ENCODE results near the gene CYBA.

DNA sequence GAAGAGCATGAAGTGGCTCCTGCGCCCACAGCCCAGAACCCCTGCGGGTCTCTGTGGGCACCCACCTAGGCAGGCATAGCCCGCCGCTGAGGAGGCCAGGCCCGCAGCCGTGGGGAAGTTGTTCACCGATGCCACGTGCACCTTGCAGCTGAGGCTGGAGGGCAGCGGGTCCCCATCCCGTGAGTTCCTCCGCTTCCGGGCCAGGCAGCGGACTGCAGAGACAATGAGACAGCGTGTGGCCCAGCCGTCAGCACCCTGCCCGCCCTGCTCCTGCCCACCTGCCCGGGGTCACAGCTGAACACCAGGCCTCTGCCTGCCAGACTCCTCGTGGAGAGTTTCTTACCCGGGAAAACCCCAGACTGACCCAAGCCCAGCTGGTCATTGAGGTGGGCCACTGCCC lies 6.5 kb upstream of the CYBA start:
- TF ChIP-seq, protein P1, sequence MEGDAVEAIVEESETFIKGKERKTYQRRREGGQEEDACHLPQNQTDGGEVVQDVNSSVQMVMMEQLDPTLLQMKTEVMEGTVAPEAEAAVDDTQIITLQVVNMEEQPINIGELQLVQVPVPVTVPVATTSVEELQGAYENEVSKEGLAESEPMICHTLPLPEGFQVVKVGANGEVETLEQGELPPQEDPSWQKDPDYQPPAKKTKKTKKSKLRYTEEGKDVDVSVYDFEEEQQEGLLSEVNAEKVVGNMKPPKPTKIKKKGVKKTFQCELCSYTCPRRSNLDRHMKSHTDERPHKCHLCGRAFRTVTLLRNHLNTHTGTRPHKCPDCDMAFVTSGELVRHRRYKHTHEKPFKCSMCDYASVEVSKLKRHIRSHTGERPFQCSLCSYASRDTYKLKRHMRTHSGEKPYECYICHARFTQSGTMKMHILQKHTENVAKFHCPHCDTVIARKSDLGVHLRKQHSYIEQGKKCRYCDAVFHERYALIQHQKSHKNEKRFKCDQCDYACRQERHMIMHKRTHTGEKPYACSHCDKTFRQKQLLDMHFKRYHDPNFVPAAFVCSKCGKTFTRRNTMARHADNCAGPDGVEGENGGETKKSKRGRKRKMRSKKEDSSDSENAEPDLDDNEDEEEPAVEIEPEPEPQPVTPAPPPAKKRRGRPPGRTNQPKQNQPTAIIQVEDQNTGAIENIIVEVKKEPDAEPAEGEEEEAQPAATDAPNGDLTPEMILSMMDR (IDR thresholded peaks at IDR 0.05 in 2 of 3, conservative IDR thresholded peaks at IDR 0.05 in 1 of 3; ENCODE audit: control insufficient read depth in 2 of 3, extremely low read depth in 1 of 3, insufficient read depth in 1 of 3, low read depth in 3 of 3, low read length in 3 of 3), result no peak
- TF ChIP-seq RAD21 (IDR thresholded peaks at IDR 0.05; ENCODE audit: insufficient read depth, low read depth, low read length), result no peak
- TF ChIP-seq POLR2A (IDR thresholded peaks at IDR 0.05; ENCODE audit: low read depth, low read length), result no peak
- TF ChIP-seq EP300 (IDR thresholded peaks at IDR 0.05; ENCODE audit: borderline replicate concordance in 1 of 2, control insufficient read depth in 1 of 2, low read depth in 2 of 2, low read length in 2 of 2), result no peak
- TF ChIP-seq TBL1XR1 (IDR thresholded peaks at IDR 0.05; ENCODE audit: low read depth, low read length), result no peak
- TF ChIP-seq, protein P2, sequence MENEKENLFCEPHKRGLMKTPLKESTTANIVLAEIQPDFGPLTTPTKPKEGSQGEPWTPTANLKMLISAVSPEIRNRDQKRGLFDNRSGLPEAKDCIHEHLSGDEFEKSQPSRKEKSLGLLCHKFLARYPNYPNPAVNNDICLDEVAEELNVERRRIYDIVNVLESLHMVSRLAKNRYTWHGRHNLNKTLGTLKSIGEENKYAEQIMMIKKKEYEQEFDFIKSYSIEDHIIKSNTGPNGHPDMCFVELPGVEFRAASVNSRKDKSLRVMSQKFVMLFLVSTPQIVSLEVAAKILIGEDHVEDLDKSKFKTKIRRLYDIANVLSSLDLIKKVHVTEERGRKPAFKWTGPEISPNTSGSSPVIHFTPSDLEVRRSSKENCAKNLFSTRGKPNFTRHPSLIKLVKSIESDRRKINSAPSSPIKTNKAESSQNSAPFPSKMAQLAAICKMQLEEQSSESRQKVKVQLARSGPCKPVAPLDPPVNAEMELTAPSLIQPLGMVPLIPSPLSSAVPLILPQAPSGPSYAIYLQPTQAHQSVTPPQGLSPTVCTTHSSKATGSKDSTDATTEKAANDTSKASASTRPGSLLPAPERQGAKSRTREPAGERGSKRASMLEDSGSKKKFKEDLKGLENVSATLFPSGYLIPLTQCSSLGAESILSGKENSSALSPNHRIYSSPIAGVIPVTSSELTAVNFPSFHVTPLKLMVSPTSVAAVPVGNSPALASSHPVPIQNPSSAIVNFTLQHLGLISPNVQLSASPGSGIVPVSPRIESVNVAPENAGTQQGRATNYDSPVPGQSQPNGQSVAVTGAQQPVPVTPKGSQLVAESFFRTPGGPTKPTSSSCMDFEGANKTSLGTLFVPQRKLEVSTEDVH (IDR thresholded peaks at IDR 0.05; ENCODE audit: low read depth, partially characterized antibody), result no peak
- TF ChIP-seq, protein P3, sequence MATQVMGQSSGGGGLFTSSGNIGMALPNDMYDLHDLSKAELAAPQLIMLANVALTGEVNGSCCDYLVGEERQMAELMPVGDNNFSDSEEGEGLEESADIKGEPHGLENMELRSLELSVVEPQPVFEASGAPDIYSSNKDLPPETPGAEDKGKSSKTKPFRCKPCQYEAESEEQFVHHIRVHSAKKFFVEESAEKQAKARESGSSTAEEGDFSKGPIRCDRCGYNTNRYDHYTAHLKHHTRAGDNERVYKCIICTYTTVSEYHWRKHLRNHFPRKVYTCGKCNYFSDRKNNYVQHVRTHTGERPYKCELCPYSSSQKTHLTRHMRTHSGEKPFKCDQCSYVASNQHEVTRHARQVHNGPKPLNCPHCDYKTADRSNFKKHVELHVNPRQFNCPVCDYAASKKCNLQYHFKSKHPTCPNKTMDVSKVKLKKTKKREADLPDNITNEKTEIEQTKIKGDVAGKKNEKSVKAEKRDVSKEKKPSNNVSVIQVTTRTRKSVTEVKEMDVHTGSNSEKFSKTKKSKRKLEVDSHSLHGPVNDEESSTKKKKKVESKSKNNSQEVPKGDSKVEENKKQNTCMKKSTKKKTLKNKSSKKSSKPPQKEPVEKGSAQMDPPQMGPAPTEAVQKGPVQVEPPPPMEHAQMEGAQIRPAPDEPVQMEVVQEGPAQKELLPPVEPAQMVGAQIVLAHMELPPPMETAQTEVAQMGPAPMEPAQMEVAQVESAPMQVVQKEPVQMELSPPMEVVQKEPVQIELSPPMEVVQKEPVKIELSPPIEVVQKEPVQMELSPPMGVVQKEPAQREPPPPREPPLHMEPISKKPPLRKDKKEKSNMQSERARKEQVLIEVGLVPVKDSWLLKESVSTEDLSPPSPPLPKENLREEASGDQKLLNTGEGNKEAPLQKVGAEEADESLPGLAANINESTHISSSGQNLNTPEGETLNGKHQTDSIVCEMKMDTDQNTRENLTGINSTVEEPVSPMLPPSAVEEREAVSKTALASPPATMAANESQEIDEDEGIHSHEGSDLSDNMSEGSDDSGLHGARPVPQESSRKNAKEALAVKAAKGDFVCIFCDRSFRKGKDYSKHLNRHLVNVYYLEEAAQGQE (IDR thresholded peaks at IDR 0.05; ENCODE audit: low read depth, low read length), result no peak
- TF ChIP-seq BHLHE40 (IDR thresholded peaks at IDR 0.05; ENCODE audit: borderline replicate concordance in 1 of 2, low read depth in 2 of 2, low read length in 1 of 2), result no peak

All from GM12878 (cell line).